ENCODE data around the gene ERN1. TPM values are rescaled to one million over a fixed set of nuclear protein-coding genes. Genes with fewer than 3 reads are reported as not detected.

ERN1 gene
- total RNA-seq, 1 experiment from 2014 or later = 13.5 TPM

DNA sequence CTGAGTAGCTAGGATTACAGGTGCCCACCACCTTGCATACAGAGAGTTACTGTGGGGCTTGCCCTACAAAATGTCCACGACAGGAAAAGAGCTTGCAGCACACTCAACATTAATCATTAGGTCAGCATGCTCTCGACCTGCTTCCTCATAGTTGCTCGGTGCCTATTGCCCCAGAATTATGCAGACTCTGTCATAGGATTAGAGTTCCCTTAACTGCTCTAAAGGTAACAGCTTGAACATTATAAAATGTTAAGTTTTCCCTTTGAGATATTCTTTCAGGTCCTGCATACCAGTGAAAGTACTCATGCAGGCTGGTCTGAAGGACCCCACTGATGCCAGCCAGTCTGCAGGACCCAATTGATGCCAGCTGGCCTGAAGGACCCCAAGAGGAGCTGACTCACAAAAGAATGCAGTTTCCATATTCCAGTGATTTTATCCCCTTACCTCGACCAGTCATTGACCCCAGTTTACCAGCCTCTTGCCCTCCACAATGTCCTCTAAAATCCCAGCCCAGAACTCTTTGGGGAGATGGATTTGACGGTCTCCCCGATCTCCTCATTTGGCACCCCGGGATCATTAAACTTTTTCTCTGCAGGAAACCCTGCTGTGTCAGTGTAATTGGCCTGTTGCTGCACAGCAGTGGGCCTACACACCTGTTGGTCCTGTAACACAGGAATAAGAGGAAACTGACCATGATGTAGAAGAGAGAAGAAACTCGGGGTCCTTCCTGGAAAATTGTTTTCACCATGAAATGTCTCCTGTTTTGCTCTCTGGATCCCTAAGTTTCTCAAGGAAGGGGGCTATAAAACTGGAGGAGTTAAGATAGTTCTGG, 120.2 kb downstream of the ERN1 start:
- peak overlapping the region; percentile 33 for H3K4me2 ChIP-seq (ENCODE audit: low read length)
- intact Hi-C loops (cut with micrococcal nuclease) = no loop called here
- H3F3A ChIP-seq (ENCODE audit: low read length, unreplicated experiment) = no peaks in the 10 kb centered on the region
- H3K9me3 ChIP-seq (ENCODE audit: low read length) = peaks cover 5% of the 10 kb centered on the region; the same call in 1 of the 2 replicates
- peak overlapping the region; percentile 54 for H3K27ac ChIP-seq (ENCODE audit: low read length)
- TF ChIP-seq EZH2phosphoT487 (IDR thresholded peaks at IDR 0.05; ENCODE audit: borderline replicate concordance, low read length) (no peak), EZH2 (IDR thresholded peaks at IDR 0.05; ENCODE audit: low read length, unreplicated experiment) (no peak)
- TF ChIP-seq, protein P1, sequence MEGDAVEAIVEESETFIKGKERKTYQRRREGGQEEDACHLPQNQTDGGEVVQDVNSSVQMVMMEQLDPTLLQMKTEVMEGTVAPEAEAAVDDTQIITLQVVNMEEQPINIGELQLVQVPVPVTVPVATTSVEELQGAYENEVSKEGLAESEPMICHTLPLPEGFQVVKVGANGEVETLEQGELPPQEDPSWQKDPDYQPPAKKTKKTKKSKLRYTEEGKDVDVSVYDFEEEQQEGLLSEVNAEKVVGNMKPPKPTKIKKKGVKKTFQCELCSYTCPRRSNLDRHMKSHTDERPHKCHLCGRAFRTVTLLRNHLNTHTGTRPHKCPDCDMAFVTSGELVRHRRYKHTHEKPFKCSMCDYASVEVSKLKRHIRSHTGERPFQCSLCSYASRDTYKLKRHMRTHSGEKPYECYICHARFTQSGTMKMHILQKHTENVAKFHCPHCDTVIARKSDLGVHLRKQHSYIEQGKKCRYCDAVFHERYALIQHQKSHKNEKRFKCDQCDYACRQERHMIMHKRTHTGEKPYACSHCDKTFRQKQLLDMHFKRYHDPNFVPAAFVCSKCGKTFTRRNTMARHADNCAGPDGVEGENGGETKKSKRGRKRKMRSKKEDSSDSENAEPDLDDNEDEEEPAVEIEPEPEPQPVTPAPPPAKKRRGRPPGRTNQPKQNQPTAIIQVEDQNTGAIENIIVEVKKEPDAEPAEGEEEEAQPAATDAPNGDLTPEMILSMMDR (conservative IDR thresholded peaks at IDR 0.05; ENCODE audit: low read depth, low read length) = no peak
- H3K27me3 ChIP-seq (ENCODE audit: low read length) = no peaks in the 10 kb centered on the region
- H3K9ac ChIP-seq (ENCODE audit: low read length) = no peak overlapping the region
- POLR2A ChIA-PET (ENCODE audit: unreplicated experiment) = no interaction called here
- ATAC-seq (peak; percentile 75), DNase-seq (peak; percentile 85)
- H3K4me3 ChIP-seq (ENCODE audit: low read length) = no peak overlapping the region
- no peaks in the 10 kb centered on the region for H4K20me1 ChIP-seq (ENCODE audit: low read length)
- H3K4me1 ChIP-seq (ENCODE audit: insufficient read depth, low read length) = peaks cover 49% of the 10 kb centered on the region
- CTCF ChIA-PET = interaction anchor here (1.1 kb wide), 1 partner anchor 124 kb away, joined by 5 read pairs; no protein-coding TSS in a partner anchor
- BruUV-seq (replicated peaks) = no TSS peak
- peak overlapping the region; percentile 33; the same call in 1 of the 2 replicates for H2AFZ ChIP-seq (ENCODE audit: low read length)
- H3K79me2 ChIP-seq (ENCODE audit: low read length) = no peaks in the 10 kb centered on the region
- no peaks in the 10 kb centered on the region for H3K9me2 ChIP-seq (replicated peaks; ENCODE audit: low read length)
- H3K36me3 ChIP-seq (ENCODE audit: low read depth, low read length) = no peaks in the 10 kb centered on the region

DNA sequence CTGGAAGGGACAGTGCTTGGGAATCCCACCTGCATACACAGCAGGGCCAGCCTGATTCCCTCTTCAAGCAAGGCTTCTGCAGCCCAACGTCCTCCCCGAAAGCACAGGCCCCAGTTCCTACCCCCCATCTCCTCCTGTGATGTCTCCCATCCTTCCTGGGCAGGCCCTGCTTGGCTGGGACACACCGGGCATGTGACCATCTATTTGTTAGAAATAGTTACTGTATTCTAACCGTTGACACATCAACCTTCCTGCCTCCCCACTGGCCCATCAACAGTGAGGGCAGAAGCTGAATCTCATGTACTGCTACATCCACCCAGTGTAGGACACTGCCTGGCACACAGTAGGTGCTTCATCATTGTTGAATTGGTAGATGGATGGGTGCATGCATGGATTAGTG, 121.1 kb downstream of the ERN1 start:
- Histone ChIP-seq H3K9me2 (replicated peaks; ENCODE audit: low read length) (no peaks in the 10 kb centered on the region), H3K4me2 (ENCODE audit: low read length) (peak overlapping the region; percentile 33), H4K20me1 (ENCODE audit: low read length) (no peaks in the 10 kb centered on the region), H3K4me3 (ENCODE audit: low read length) (no peak overlapping the region), H3K36me3 (ENCODE audit: low read depth, low read length) (no peaks in the 10 kb centered on the region), H3K9ac (ENCODE audit: low read length) (no peak overlapping the region; the same call in 1 of the 2 replicates), H3K4me1 (ENCODE audit: insufficient read depth, low read length) (peaks cover 50% of the 10 kb centered on the region), H3F3A (ENCODE audit: low read length, unreplicated experiment) (no peaks in the 10 kb centered on the region), H3K27me3 (ENCODE audit: low read length) (no peaks in the 10 kb centered on the region), H2AFZ (ENCODE audit: low read length) (no peak overlapping the region), H3K9me3 (ENCODE audit: low read length) (peaks cover 5% of the 10 kb centered on the region; the same call in 1 of the 2 replicates), H3K79me2 (ENCODE audit: low read length) (no peaks in the 10 kb centered on the region), H3K27ac (ENCODE audit: low read length) (peak overlapping the region; percentile 54)
- ChIA-PET POLR2A (ENCODE audit: unreplicated experiment) (no interaction called here), CTCF (interaction anchor here (1.1 kb wide), 1 partner anchor 125 kb away, joined by 5 read pairs; no protein-coding TSS in a partner anchor)
- ATAC-seq (no peak), DNase-seq (no peak)
- BruUV-seq (replicated peaks) = no TSS peak
- intact Hi-C loops (cut with micrococcal nuclease) = no loop called here
- TF ChIP-seq, protein P1 (conservative IDR thresholded peaks at IDR 0.05; ENCODE audit: low read depth, low read length) = no peak
- TF ChIP-seq EZH2 (IDR thresholded peaks at IDR 0.05; ENCODE audit: low read length, unreplicated experiment) (no peak), EZH2phosphoT487 (IDR thresholded peaks at IDR 0.05; ENCODE audit: borderline replicate concordance, low read length) (no peak)

DNA sequence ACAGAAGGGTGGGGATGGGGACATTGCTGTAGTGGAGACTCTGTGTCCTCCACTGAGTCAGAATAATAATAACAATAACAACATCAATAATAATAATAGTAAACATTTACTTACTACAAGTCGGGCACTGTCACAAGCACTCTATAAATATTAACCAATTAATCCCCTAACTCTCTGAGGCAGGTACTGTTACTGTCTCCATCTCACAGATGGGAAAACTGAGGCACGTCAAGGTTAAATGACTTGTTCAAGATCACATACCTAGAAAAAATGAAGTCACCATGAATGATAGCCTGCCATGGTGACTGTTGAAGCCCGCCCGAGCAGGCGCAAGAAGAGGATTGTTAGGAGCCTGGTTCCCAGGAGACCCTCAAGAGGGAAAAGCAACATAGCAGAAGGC, 121.6 kb downstream of the ERN1 start:
- POLR2A ChIA-PET (ENCODE audit: unreplicated experiment) = no interaction called here

More for the DNA sequence above, 121.6 kb downstream of the ERN1 start:
- Histone ChIP-seq H4K20me1 (ENCODE audit: low read length) (no peaks in the 10 kb centered on the region), H3K9me3 (ENCODE audit: low read length) (peaks cover 5% of the 10 kb centered on the region; the same call in 1 of the 2 replicates), H3F3A (ENCODE audit: low read length, unreplicated experiment) (no peaks in the 10 kb centered on the region), H2AFZ (ENCODE audit: low read length) (no peak overlapping the region), H3K36me3 (ENCODE audit: low read depth, low read length) (no peaks in the 10 kb centered on the region), H3K27ac (ENCODE audit: low read length) (no peak overlapping the region), H3K27me3 (ENCODE audit: low read length) (no peaks in the 10 kb centered on the region), H3K4me3 (ENCODE audit: low read length) (no peak overlapping the region), H3K79me2 (ENCODE audit: low read length) (no peaks in the 10 kb centered on the region), H3K9me2 (replicated peaks; ENCODE audit: low read length) (no peaks in the 10 kb centered on the region), H3K9ac (ENCODE audit: low read length) (no peak overlapping the region), H3K4me1 (ENCODE audit: insufficient read depth, low read length) (peaks cover 50% of the 10 kb centered on the region), H3K4me2 (ENCODE audit: low read length) (no peak overlapping the region)
- CTCF ChIA-PET = no interaction called here
- ATAC-seq = no peak
- BruUV-seq (replicated peaks) = no TSS peak
- no peak for DNase-seq
- no peak for TF ChIP-seq EZH2 (IDR thresholded peaks at IDR 0.05; ENCODE audit: low read length, unreplicated experiment)
- TF ChIP-seq, protein P1 (conservative IDR thresholded peaks at IDR 0.05; ENCODE audit: low read depth, low read length) = no peak
- no peak for TF ChIP-seq EZH2phosphoT487 (IDR thresholded peaks at IDR 0.05; ENCODE audit: borderline replicate concordance, low read length)
- intact Hi-C loops (cut with micrococcal nuclease) = no loop called here

Data from PC-3 (cell line).